Measurements from ENCODE around the gene PCDHGB4.
A peak's percentile ranks its signal among the peaks of the same experiment; 100 is the strongest.

GRCh38 chr5:141412854-141413539, 25.5 kb downstream of the PCDHGB4 start, which contains the start of gene PCDHGA10:
- no peak for TF ChIP-seq ZNF776 (CRISPR knock-in tag; IDR thresholded peaks at IDR 0.05)
- TF ChIP-seq USF2 (IDR thresholded peaks at IDR 0.05; ENCODE audit: low read depth, low read length): no peak
- TF ChIP-seq USF2 (CRISPR knock-in tag; IDR thresholded peaks at IDR 0.05; ENCODE audit: borderline replicate concordance): no peak
- no peak for TF ChIP-seq ZBTB2 (CRISPR knock-in tag; IDR thresholded peaks at IDR 0.05; ENCODE audit: low read depth)
- no peak for TF ChIP-seq KDM1A (CRISPR knock-in tag; IDR thresholded peaks at IDR 0.05)
- no peak for TF ChIP-seq DDIT3 (CRISPR knock-in tag; IDR thresholded peaks at IDR 0.05)
- peak; percentile 59 for TF ChIP-seq CTCF (CRISPR knock-in tag; IDR thresholded peaks at IDR 0.05)
- TF ChIP-seq THAP7 (CRISPR knock-in tag; IDR thresholded peaks at IDR 0.05): no peak
- no peak for TF ChIP-seq ZBTB26 (CRISPR knock-in tag; IDR thresholded peaks at IDR 0.05; ENCODE audit: borderline replicate concordance)

Data from HepG2 (cell line).